ENCODE data around the gene PPM1L.

DNA sequence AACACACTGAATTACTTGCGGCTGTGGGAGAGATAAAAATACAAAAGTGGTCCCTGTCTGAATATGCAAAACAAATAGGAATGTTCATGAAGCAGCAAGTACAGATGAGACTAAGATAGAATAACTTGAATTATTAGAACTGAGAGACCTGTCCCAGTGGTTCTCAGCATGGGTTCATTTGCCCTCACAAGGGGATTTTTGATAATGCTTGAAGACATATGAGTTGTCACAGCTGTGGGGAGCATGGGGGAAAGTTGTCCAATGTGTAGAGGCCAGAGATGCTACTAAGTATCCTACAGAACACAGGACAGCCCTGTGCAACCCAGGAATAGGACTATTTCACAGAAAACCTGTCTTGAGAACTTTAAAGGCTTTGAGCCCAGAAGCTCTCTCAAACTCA lies 22.4 kb downstream of the PPM1L start:
- TF ChIP-seq POLR2A (IDR thresholded peaks at IDR 0.05; ENCODE audit: low read length) (no peak), GATA1 (IDR thresholded peaks at IDR 0.05; ENCODE audit: low read depth, low read length) (no peak)

Measured in erythroblast (primary cell).